Liver (tissue), 9 donors: ENCODE data around the gene SGK2. TPM values are rescaled to one million over a fixed set of nuclear protein-coding genes. Genes with fewer than 3 reads are reported as not detected.
A peak's percentile ranks its signal among the peaks of the same experiment; 100 is the strongest.

Experiments used
- DNase-seq: peaks from one replicate; pipeline ENCODE4 v3.0.0-alpha.2; 2017; ENCODE audit warnings: low spot score
- H3K27ac ChIP-seq, 2 donors: one replicate each; pipeline ENCODE4 v1.7.0; 2013; ENCODE audit warnings: inconsistent platforms in 2 of 2, low read length in 2 of 2, control low read depth in 1 of 2, low read depth in 1 of 2, mild to moderate bottlenecking in 1 of 2
- H3K27me3 ChIP-seq, 4 donors: one replicate each; pipeline versions ENCODE4 v1.6.1 to v1.7.0; 2013; ENCODE audit warnings: low read length in 3 of 4, inconsistent platforms in 1 of 4, mild to moderate bottlenecking in 1 of 4, moderate library complexity in 1 of 4; ENCODE audit not compliant: control insufficient read depth in 4 of 4, insufficient read depth in 4 of 4
- H3K36me3 ChIP-seq, 4 donors: one replicate each; pipeline versions ENCODE4 v1.6.1 to v1.7.0; 2013; ENCODE audit warnings: low read length in 3 of 4, mild to moderate bottlenecking in 3 of 4, low read depth in 1 of 4, moderate library complexity in 1 of 4; ENCODE audit not compliant: control insufficient read depth in 4 of 4, insufficient read depth in 3 of 4
- H3K4me1 ChIP-seq, 4 donors: one replicate each; pipeline versions ENCODE4 v1.6.1 to v1.7.0; 2013; ENCODE audit warnings: low read length in 3 of 4, mild to moderate bottlenecking in 3 of 4, moderate library complexity in 1 of 4; ENCODE audit not compliant: control insufficient read depth in 4 of 4, insufficient read depth in 4 of 4
- H3K4me3 ChIP-seq, 3 donors: one replicate each; pipeline versions ENCODE4 v1.6.1 to v1.7.0; 2013; ENCODE audit warnings: low read length in 3 of 3, control low read depth in 1 of 3, low read depth in 1 of 3, mild to moderate bottlenecking in 1 of 3
- H3K9ac ChIP-seq, 2 donors: one replicate each; pipeline ENCODE4 v1.7.0; 2013; ENCODE audit warnings: low read length in 2 of 2, mild to moderate bottlenecking in 2 of 2, moderate library complexity in 2 of 2, control low read depth in 1 of 2, low read depth in 1 of 2
- H3K9me3 ChIP-seq, 4 donors: one replicate each; pipeline versions ENCODE4 v1.6.1 to v1.7.0; 2013; ENCODE audit warnings: low read length in 3 of 4; ENCODE audit not compliant: control insufficient read depth in 4 of 4
- ATF3 ChIP-seq: IDR thresholded peaks from 2 replicates; pipeline ENCODE4 v1.6.1; 2016; ENCODE audit warnings: antibody characterized with exemption
- CTCF ChIP-seq: fragments of 150-350 bp; IDR thresholded peaks from 2 replicates; pipeline ENCODE4 v1.5.1; 2017; ENCODE audit warnings: improper control_type of control experiment, low read depth, low read length; ENCODE audit not compliant: missing input control
- EGR1 ChIP-seq, 2 donors: IDR thresholded peaks; 2 replicates each; pipeline ENCODE4 v1.6.1; 2016 to 2018; ENCODE audit warnings: antibody characterized with exemption in 2 of 2, low read depth in 2 of 2
- FOXA1 ChIP-seq: IDR thresholded peaks from 2 replicates; pipeline ENCODE4 v1.6.1; 2016; ENCODE audit warnings: antibody characterized with exemption
- FOXA2 ChIP-seq: IDR thresholded peaks from 2 replicates; pipeline ENCODE4 v1.6.1; 2016; ENCODE audit warnings: antibody characterized with exemption
- GABPA ChIP-seq, 2 donors: IDR thresholded peaks in 1 of 2; conservative IDR thresholded peaks in 1 of 2; 2 replicates each; pipeline ENCODE4 v1.6.1; 2016; ENCODE audit warnings: antibody characterized with exemption in 2 of 2, mild to moderate bottlenecking in 1 of 2, moderate library complexity in 1 of 2
- HNF4A ChIP-seq, 2 donors: conservative IDR thresholded peaks; 2 replicates each; pipeline ENCODE4 v1.6.1; 2016; ENCODE audit warnings: antibody characterized with exemption in 2 of 2, mild to moderate bottlenecking in 2 of 2
- HNF4G ChIP-seq: IDR thresholded peaks from 2 replicates; pipeline ENCODE4 v1.6.1; 2016; ENCODE audit warnings: antibody characterized with exemption
- JUND ChIP-seq, 2 donors: IDR thresholded peaks; 2 replicates each; pipeline ENCODE4 v1.6.1; 2016; ENCODE audit warnings: antibody characterized with exemption in 2 of 2
- MAX ChIP-seq: IDR thresholded peaks from 2 replicates; pipeline ENCODE4 v1.6.1; 2016; ENCODE audit warnings: antibody characterized with exemption
- NR2F2 ChIP-seq: IDR thresholded peaks from 2 replicates; pipeline ENCODE4 v1.6.1; 2016; ENCODE audit warnings: antibody characterized with exemption
- RAD21 ChIP-seq, 2 donors: IDR thresholded peaks; 2 replicates each; pipeline ENCODE4 v1.6.1; 2016; ENCODE audit warnings: antibody characterized with exemption in 2 of 2, mild to moderate bottlenecking in 2 of 2
- REST ChIP-seq: IDR thresholded peaks from 2 replicates; pipeline ENCODE4 v1.6.1; 2016; ENCODE audit warnings: antibody characterized with exemption, mild to moderate bottlenecking
- RXRA ChIP-seq, 2 donors: IDR thresholded peaks; 2 replicates each; pipeline ENCODE4 v1.6.1; 2017 to 2018; ENCODE audit warnings: antibody characterized with exemption in 2 of 2, mild to moderate bottlenecking in 1 of 2
- SP1 ChIP-seq: IDR thresholded peaks from 2 replicates; pipeline ENCODE4 v1.6.1; 2018; ENCODE audit warnings: antibody characterized with exemption, mild to moderate bottlenecking
- TAF1 ChIP-seq: conservative IDR thresholded peaks from 2 replicates; pipeline ENCODE4 v1.6.1; 2016; ENCODE audit warnings: antibody characterized with exemption, mild to moderate bottlenecking
- YY1 ChIP-seq: IDR thresholded peaks from 2 replicates; pipeline ENCODE4 v1.6.1; 2016; ENCODE audit warnings: antibody characterized with exemption, mild to moderate bottlenecking
- ZBTB33 ChIP-seq: IDR thresholded peaks from 2 replicates; pipeline ENCODE4 v1.6.1; 2016; ENCODE audit warnings: antibody characterized with exemption
- WGBS: extraction: QIAGEN DNeasy Blood & Tissue Kit; methylation state at CpG from one replicate; pipeline ENCODE4 v1.1.7; 2013; 5-methylcytosine and 5-hydroxymethylcytosine counted together
- polyA plus RNA-seq, 2 donors: library from polyadenylated mRNA; stranded (reverse) in 1 of 2; unstranded in 1 of 2; fragments of 200-250 nt in 1 of 2; fragments of >200 nt in 1 of 2; fragmentation: Nextera tagmentation in 1 of 2; extraction: Ambion mirVana in 1 of 2; gene quantifications; one replicate each; pipeline versions ENCODE4 v1.2.1 to v1.2.3, GENCODE V29; 2013 to 2015
- total RNA-seq, 2 donors: library from RNA; depleted of rRNA; stranded (reverse); fragments of >200 nt; gene quantifications; one replicate each; pipeline ENCODE4 v1.2.3, GENCODE V29; 2014
- donor health status: healthy.
- donor health status: healthy.
- donor health status: healthy.
- donor health status: healthy.
- donor health status: healthy.

SGK2 gene
- total and polyA plus RNA-seq, 4 donors, result 22.9 to 253 (median 60.3) TPM

- Histone ChIP-seq H3K36me3 (peaks cover 7 to 33% (median 18%) of the 10 kb centered on the region in 4 donors), H3K27ac (no peak overlapping the region), H3K4me1 (peaks cover 3 to 22% (median 12%) of the 10 kb centered on the region in 4 donors), H3K4me3 (no peak overlapping the region), H3K27me3 (no peaks in the 10 kb centered on the region), H3K9me3 (no peaks in the 10 kb centered on the region), H3K9ac (no peak overlapping the region)
- no peak for TF ChIP-seq FOXA2
- TF ChIP-seq RAD21 (IDR thresholded peaks at IDR 0.05), result peak in 1 of 2 donors; percentile 31
- DNase-seq, result no peak
- WGBS, result 29% methylated on average over 3 of the region's 3 CpGs
These were observed 4.6 kb downstream of the SGK2 start for GRCh38 chr20:43563429-43563828.

GRCh38 chr20:43563991-43564390, 5.2 kb downstream of the SGK2 start:
- Histone ChIP-seq H3K27ac (no peak overlapping the region), H3K27me3 (no peaks in the 10 kb centered on the region), H3K4me1 (peaks cover 3 to 20% (median 11%) of the 10 kb centered on the region in 4 donors), H3K9ac (no peak overlapping the region), H3K36me3 (peaks cover 10 to 38% (median 20%) of the 10 kb centered on the region in 4 donors), H3K4me3 (no peak overlapping the region), H3K9me3 (no peaks in the 10 kb centered on the region)
- no peak for DNase-seq
- TF ChIP-seq JUND (IDR thresholded peaks at IDR 0.05) (no peak), ATF3 (no peak), NR2F2 (no peak), FOXA2 (no peak), EGR1 (IDR thresholded peaks at IDR 0.05; ENCODE audit: low read depth in 2 of 2) (no peak), HNF4G (no peak), HNF4A (conservative IDR thresholded peaks at IDR 0.05) (no peak), TAF1 (no peak), SP1 (no peak), CTCF (no peak), YY1 (no peak), ZBTB33 (no peak), GABPA (IDR thresholded peaks at IDR 0.05 in 1 of 2, conservative IDR thresholded peaks at IDR 0.05 in 1 of 2) (no peak), MAX (no peak), REST (no peak), RXRA (IDR thresholded peaks at IDR 0.05) (no peak), RAD21 (IDR thresholded peaks at IDR 0.05) (no peak), FOXA1 (no peak)
- whole genome bisulfite sequencing, result 98% methylated on average over 7 of the region's 7 CpGs
